Cardiac muscle cell (in vitro differentiated cells and primary cell): ENCODE data around the gene TAPT1. TPM values are rescaled to one million over a fixed set of nuclear protein-coding genes. Genes with fewer than 3 reads are reported as not detected.

Experiments
- DNase-seq, 2 donors: peaks; one replicate each; pipeline versions ENCODE4 v3.0.0 to v3.0.0-alpha.2; 2010 to 2017; ENCODE audit warnings: low read depth in 1 of 2, low spot score in 1 of 2
- H3K27ac ChIP-seq: fragments of 200-600 bp; sonication (generic); 2 replicates; pipeline ENCODE4 v1.5.1; 2016
- H3K27me3 ChIP-seq: fragments of 200-600 bp; sonication (generic); 2 replicates; pipeline ENCODE4 v1.6.0; 2016; ENCODE audit warnings: control low read depth
- H3K36me3 ChIP-seq: fragments of 200-600 bp; sonication (generic); 2 replicates; pipeline ENCODE4 v1.5.1; 2016; ENCODE audit warnings: control low read depth
- H3K4me1 ChIP-seq: fragments of 200-600 bp; sonication (generic); 2 replicates; pipeline ENCODE4 v1.8.1; 2017; ENCODE audit warnings: low read depth, mild to moderate bottlenecking, mixed run types
- H3K4me3 ChIP-seq: fragments of 200-600 bp; sonication (generic); 2 replicates; pipeline ENCODE4 v1.5.1; 2016; ENCODE audit warnings: mild to moderate bottlenecking
- H3K9me3 ChIP-seq: fragments of 200-600 bp; sonication (generic); 2 replicates; pipeline ENCODE4 v1.5.1; 2017; ENCODE audit warnings: low read depth, mild to moderate bottlenecking, control low read depth
- CTCF ChIP-seq: IDR thresholded peaks from 2 replicates; pipeline ENCODE4 v1.5.1; 2012; ENCODE audit warnings: low read depth, mild to moderate bottlenecking, low read length
- polyA plus RNA-seq: library from polyadenylated mRNA; unstranded; fragments of >200 nt; fragmentation: Nextera tagmentation; extraction: Ambion mirVana; gene quantifications from 2 replicates; pipeline ENCODE4 v1.2.1, GENCODE V29; 2016
- total RNA-seq: library from RNA; depleted of rRNA; stranded (reverse); fragments of >200 nt; gene quantifications from 2 replicates; pipeline ENCODE4 v1.2.3, GENCODE V29; 2016

The TAPT1 gene
- total and polyA plus RNA-seq, 2 experiments from 2014 or later: 9.8 to 16.9 TPM

GRCh38 chr4:16129336-16129735 lies 96.9 kb downstream of the TAPT1 start:
- Histone ChIP-seq H3K4me3 (no peak overlapping the region), H3K9me3 (no peaks in the 10 kb centered on the region), H3K27ac (peak overlapping the region; percentile 98), H3K4me1 (peaks cover 16% of the 10 kb centered on the region), H3K27me3 (no peaks in the 10 kb centered on the region), H3K36me3 (no peaks in the 10 kb centered on the region)
- TF ChIP-seq CTCF: no peak
- DNase-seq: peak in 1 of 2 donors; percentile 66

- Histone ChIP-seq H3K4me3 (no peak overlapping the region), H3K27ac (no peak overlapping the region), H3K4me1 (peaks cover 16% of the 10 kb centered on the region), H3K36me3 (no peaks in the 10 kb centered on the region), H3K27me3 (no peaks in the 10 kb centered on the region), H3K9me3 (no peaks in the 10 kb centered on the region)
- no peak for DNase-seq
- no peak for TF ChIP-seq CTCF
Measured at GRCh38 chr4:16126714-16127113, 99.6 kb downstream of the TAPT1 start.

GRCh38 chr4:16125571-16126445 lies 100.5 kb downstream of the TAPT1 start:
- TF ChIP-seq CTCF: no peak
- no peaks in the 10 kb centered on the region for H3K27me3 ChIP-seq
- no peaks in the 10 kb centered on the region for H3K36me3 ChIP-seq
- H3K4me1 ChIP-seq: peaks cover 16% of the 10 kb centered on the region
- H3K27ac ChIP-seq: no peak overlapping the region
- H3K9me3 ChIP-seq: no peaks in the 10 kb centered on the region
- no peak for DNase-seq
- no peak overlapping the region for H3K4me3 ChIP-seq

- H3K36me3 ChIP-seq: no peaks in the 10 kb centered on the region
- no peaks in the 10 kb centered on the region for H3K27me3 ChIP-seq
- no peak for TF ChIP-seq CTCF
- H3K9me3 ChIP-seq: no peaks in the 10 kb centered on the region
- H3K4me1 ChIP-seq: peaks cover 9% of the 10 kb centered on the region
- no peak overlapping the region for H3K27ac ChIP-seq
- no peak overlapping the region for H3K4me3 ChIP-seq
- DNase-seq: peak in 1 of 2 donors; percentile 24
Measured at GRCh38 chr4:16124232-16124631, 102.0 kb downstream of the TAPT1 start.

GRCh38 chr4:16123356-16124084 lies 102.8 kb downstream of the TAPT1 start:
- H3K4me1 ChIP-seq: peaks cover 2% of the 10 kb centered on the region
- H3K27me3 ChIP-seq: no peaks in the 10 kb centered on the region
- no peak overlapping the region for H3K27ac ChIP-seq
- DNase-seq: no peak
- no peak overlapping the region for H3K4me3 ChIP-seq
- H3K9me3 ChIP-seq: no peaks in the 10 kb centered on the region
- no peaks in the 10 kb centered on the region for H3K36me3 ChIP-seq
- TF ChIP-seq CTCF: no peak
